MCF 10A (cell line): ENCODE results near the gene NFS1. TPM values are rescaled to one million over a fixed set of nuclear protein-coding genes. Genes with fewer than 3 reads are reported as not detected.
A peak's percentile ranks its signal among the peaks of the same experiment; 100 is the strongest.
"Not testable (repeated sequence)": the region's sequence is repeated elsewhere in the genome, so short reads cannot be mapped to it uniquely, and the experiment has no call there.

Experiments
- BruUV-seq: library from RNA; stranded (reverse); fragments of 400-500 nt; replicated peaks from 2 replicates; lab custom pipeline; 2021; lab: Mats Ljungman, UMichigan
- CTCF ChIA-PET: fragments of 300-600 bp; sonication (Branson Sonifier 250); formaldehyde crosslinking; extraction: SDS; loops from one replicate; lab custom pipeline; 2021; ENCODE audit warnings: antibody characterized with exemption, inconsistent platforms; lab: Yijun Ruan, JAX
- POLR2A ChIA-PET: fragments of 300-600, 350-650 bp; sonication (Branson Sonifier 250); formaldehyde crosslinking; extraction: SDS; loops from one replicate; lab custom pipeline; 2020; ENCODE audit warnings: antibody characterized with exemption, inconsistent platforms; lab: Yijun Ruan, JAX
- DNase-seq: peaks from one replicate; pipeline ENCODE4 v3.0.0-alpha.2; 2018; ENCODE audit not compliant: unreplicated experiment
- H3K27ac Mint-ChIP-seq: one replicate; pipeline ENCODE4 v1.8.0; 2022; ENCODE audit warnings: mild to moderate bottlenecking, low read depth, mixed read lengths; ENCODE audit not compliant: unreplicated experiment
- H3K27me3 Mint-ChIP-seq: one replicate; pipeline ENCODE4 v1.8.0; 2022; ENCODE audit warnings: mixed read lengths; ENCODE audit not compliant: insufficient read depth, unreplicated experiment
- H3K36me3 Mint-ChIP-seq: one replicate; pipeline ENCODE4 v1.8.0; 2022; ENCODE audit warnings: mild to moderate bottlenecking, moderate library complexity, mixed read lengths; ENCODE audit not compliant: insufficient read depth, unreplicated experiment
- H3K4me1 Mint-ChIP-seq: one replicate; pipeline ENCODE4 v1.8.0; 2022; ENCODE audit warnings: mixed read lengths; ENCODE audit not compliant: insufficient read depth, unreplicated experiment
- H3K4me3 Mint-ChIP-seq: one replicate; pipeline ENCODE4 v1.8.0; 2022; ENCODE audit warnings: mild to moderate bottlenecking, moderate library complexity, mixed read lengths; ENCODE audit not compliant: unreplicated experiment
- H3K9me3 Mint-ChIP-seq: one replicate; pipeline ENCODE4 v1.8.0; 2022; ENCODE audit warnings: mixed read lengths; ENCODE audit not compliant: unreplicated experiment
- intact Hi-C: fragments of 100-400 bp; cut with micrococcal nuclease; formaldehyde crosslinking; loops from 2 replicates; pipeline ENCODE4 v1.14.1; 2022
- total RNA-seq: library from RNA; stranded (reverse); gene quantifications from 2 replicates; pipeline ENCODE4 v1.2.3, GENCODE V29; 2022
- TF ChIP-seq, protein P1 (sequence below): fragments of 200-600 bp; IDR thresholded peaks from one replicate; pipeline ENCODE4 v1.8.0; 2022; ENCODE audit warnings: antibody characterized with exemption, mild to moderate bottlenecking; ENCODE audit not compliant: unreplicated experiment

The NFS1 gene
- total RNA-seq, 1 experiment from 2014 or later = 27.6 TPM

DNA sequence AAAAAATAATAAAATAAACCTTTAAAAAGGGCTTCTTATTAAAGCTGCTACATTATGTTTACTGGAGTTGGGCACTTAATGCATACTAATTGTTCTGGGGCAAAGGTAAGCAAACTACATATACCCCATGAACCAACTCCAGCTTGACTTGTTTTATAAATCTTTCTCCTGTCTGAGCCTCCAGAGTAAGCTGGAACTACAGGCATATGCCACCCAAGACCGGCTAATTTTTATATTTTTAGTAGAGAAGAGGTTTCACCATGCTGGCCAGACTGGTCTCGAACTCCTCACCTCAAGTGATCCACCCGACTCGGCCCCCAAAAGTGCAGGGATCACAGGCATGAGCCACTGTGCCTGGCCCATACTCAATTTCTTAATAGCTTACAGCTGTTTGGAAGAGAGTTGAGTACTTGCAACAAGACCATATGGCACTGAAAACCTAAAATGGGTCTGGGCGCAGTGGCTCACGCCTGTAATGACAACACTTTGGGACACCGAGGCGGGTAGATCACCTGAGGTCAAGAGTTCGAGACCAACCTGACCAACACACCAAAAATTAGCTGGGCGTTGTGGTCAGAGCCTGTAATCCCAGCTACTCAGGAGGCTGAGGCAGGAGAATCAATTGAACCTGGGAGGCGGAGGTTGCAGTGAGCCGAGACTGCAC, 20.0 kb upstream of the NFS1 start:
- H3K4me1 Mint-ChIP-seq = peaks cover 6% of the 10 kb centered on the region
- no peak overlapping the region for H3K4me3 Mint-ChIP-seq
- no peak for DNase-seq
- CTCF ChIA-PET = interaction anchor here (0.6 to 1.3 kb wide), 5 partner anchors 9 to 417 kb away, joined by 3 to 6 read pairs (median 5); no protein-coding TSS in a partner anchor
- intact Hi-C loops = no loop called here
- H3K9me3 Mint-ChIP-seq = no peaks in the 10 kb centered on the region
- TF ChIP-seq, protein P1, sequence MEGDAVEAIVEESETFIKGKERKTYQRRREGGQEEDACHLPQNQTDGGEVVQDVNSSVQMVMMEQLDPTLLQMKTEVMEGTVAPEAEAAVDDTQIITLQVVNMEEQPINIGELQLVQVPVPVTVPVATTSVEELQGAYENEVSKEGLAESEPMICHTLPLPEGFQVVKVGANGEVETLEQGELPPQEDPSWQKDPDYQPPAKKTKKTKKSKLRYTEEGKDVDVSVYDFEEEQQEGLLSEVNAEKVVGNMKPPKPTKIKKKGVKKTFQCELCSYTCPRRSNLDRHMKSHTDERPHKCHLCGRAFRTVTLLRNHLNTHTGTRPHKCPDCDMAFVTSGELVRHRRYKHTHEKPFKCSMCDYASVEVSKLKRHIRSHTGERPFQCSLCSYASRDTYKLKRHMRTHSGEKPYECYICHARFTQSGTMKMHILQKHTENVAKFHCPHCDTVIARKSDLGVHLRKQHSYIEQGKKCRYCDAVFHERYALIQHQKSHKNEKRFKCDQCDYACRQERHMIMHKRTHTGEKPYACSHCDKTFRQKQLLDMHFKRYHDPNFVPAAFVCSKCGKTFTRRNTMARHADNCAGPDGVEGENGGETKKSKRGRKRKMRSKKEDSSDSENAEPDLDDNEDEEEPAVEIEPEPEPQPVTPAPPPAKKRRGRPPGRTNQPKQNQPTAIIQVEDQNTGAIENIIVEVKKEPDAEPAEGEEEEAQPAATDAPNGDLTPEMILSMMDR = no peak
- H3K36me3 Mint-ChIP-seq = peaks cover 100% of the 10 kb centered on the region
- no TSS peak for BruUV-seq
- no peaks in the 10 kb centered on the region for H3K27me3 Mint-ChIP-seq
- H3K27ac Mint-ChIP-seq = no peak overlapping the region
- POLR2A ChIA-PET = interaction anchor here (0.6 to 8.8 kb wide), 12 partner anchors 9 to 331 kb away, joined by 3 to 130 read pairs (median 8); partner anchors contain the start of genes CPNE1, NFS1, RBM12 and RBM39

DNA sequence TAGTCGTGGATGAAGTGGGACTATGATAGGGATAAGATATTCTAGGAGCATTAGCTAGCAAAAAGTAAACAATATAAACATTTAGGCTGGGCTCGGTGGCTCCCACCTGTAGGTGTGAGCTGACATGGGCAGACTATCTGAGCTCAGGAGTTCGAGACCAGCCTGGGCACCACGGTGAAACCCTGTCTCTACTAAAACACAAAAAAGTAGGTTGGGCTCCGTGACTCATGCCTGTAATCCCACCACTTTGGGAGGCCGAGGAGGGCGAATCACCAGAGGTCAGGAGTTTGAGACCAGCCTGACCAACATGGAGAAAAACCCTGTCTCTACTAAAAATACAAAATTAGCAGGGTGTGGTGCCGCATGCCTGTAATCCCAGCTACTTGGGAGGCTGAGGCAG, 19.2 kb upstream of the NFS1 start:
- BruUV-seq, H3K4me3 Mint-ChIP-seq, intact Hi-C loops, H3K9me3 Mint-ChIP-seq, H3K4me1 Mint-ChIP-seq, DNase-seq, H3K27me3 Mint-ChIP-seq: not testable (repeated sequence)
- peaks cover 100% of the 10 kb centered on the region for H3K36me3 Mint-ChIP-seq
- ChIA-PET CTCF (interaction anchor here (0.6 to 1.3 kb wide), 3 partner anchors 10 to 416 kb away, joined by 3 to 5 read pairs (median 3); no protein-coding TSS in a partner anchor), POLR2A (interaction anchor here (0.6 to 8.8 kb wide), 12 partner anchors 8 to 330 kb away, joined by 3 to 130 read pairs (median 8); partner anchors contain the start of genes CPNE1, NFS1, RBM12 and RBM39)
- H3K27ac Mint-ChIP-seq = peak overlapping the region; percentile 69

DNA sequence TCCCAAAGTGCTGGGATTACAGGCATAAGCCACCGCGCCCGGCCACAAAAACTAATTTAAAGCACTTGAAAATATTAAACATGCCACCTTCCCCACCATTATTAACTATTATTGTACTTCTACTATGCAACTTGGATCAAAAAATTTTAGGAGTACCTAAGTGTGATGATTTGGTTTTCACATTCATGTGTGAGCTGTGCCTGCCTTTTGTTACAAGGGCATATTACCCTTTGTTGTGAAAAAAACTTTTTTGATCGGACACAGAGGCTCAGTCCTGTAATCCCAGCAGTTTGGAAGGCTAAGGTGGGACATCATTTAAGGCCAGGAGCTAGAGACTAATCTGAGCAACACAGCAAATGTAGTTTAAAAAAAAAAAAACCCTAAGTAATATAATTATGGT, 17.2 kb upstream of the NFS1 start:
- no peak for DNase-seq
- Mint-ChIP-seq H3K36me3 (peaks cover 100% of the 10 kb centered on the region), H3K4me1 (peaks cover 4% of the 10 kb centered on the region), H3K4me3 (no peak overlapping the region), H3K27ac (no peak overlapping the region), H3K9me3 (no peaks in the 10 kb centered on the region), H3K27me3 (no peaks in the 10 kb centered on the region)
- TF ChIP-seq, protein P1 = no peak
- no TSS peak for BruUV-seq
- ChIA-PET POLR2A (interaction anchor here (1.3 to 8.8 kb wide), 4 partner anchors 13 to 171 kb away, joined by 4 to 130 read pairs (median 5); partner anchors contain the start of genes NFS1 and ROMO1), CTCF (interaction anchor here (0.6 to 0.7 kb wide), 2 partner anchors 8 to 21 kb away, joined by 3 read pairs; no protein-coding TSS in a partner anchor)
- intact Hi-C loops = no loop called here

DNA sequence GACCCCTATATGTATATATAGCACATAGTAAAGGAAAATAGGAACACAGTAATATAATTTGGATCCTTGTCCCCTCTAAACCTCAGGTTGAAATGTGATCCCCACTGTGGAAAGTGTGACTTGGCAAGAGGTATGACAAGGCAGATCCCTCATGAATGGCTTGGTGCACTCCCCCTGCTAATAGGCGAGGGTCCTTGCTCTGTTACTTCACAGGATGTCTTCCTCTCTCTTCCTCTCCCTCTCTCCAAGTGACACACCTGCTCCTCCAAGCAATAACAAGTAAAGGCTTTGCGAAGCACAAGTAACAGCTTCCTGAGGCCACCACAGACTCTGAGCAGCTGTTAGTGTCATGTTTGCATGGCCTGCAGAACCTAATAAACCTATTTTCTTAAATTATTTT, 16.5 kb upstream of the NFS1 start:
- DNase-seq = no peak
- no peak overlapping the region for H3K4me3 Mint-ChIP-seq
- TF ChIP-seq, protein P1 = no peak
- H3K27me3 Mint-ChIP-seq = no peaks in the 10 kb centered on the region
- H3K4me1 Mint-ChIP-seq = peaks cover 11% of the 10 kb centered on the region
- H3K9me3 Mint-ChIP-seq = no peaks in the 10 kb centered on the region
- no peak overlapping the region for H3K27ac Mint-ChIP-seq
- CTCF ChIA-PET = interaction anchor here (0.6 to 1.0 kb wide), 2 partner anchors 67 to 423 kb away, joined by 3 read pairs; no protein-coding TSS in a partner anchor
- no TSS peak for BruUV-seq
- POLR2A ChIA-PET = interaction anchor here (2.0 to 8.8 kb wide), 3 partner anchors 12 to 171 kb away, joined by 4 to 130 read pairs (median 6); partner anchors contain the start of genes NFS1 and ROMO1
- H3K36me3 Mint-ChIP-seq = peaks cover 100% of the 10 kb centered on the region
- intact Hi-C loops = no loop called here
